Left kidney (tissue), 2 donors: ENCODE results near the gene CAMK2G. TPM values are rescaled to one million over a fixed set of nuclear protein-coding genes. Genes with fewer than 3 reads are reported as not detected.

Experiments
- DNase-seq: peaks from one replicate; pipeline ENCODE4 v3.0.0-alpha.2; 2013
- polyA plus RNA-seq: library from polyadenylated mRNA; unstranded; fragments of 120-200 nt; gene quantifications from one replicate; pipeline ENCODE4 v1.2.1, GENCODE V29; 2013; ENCODE audit not compliant: insufficient read length

CAMK2G gene
- polyA plus RNA-seq, 1 donor: 32.6 TPM

DNA sequence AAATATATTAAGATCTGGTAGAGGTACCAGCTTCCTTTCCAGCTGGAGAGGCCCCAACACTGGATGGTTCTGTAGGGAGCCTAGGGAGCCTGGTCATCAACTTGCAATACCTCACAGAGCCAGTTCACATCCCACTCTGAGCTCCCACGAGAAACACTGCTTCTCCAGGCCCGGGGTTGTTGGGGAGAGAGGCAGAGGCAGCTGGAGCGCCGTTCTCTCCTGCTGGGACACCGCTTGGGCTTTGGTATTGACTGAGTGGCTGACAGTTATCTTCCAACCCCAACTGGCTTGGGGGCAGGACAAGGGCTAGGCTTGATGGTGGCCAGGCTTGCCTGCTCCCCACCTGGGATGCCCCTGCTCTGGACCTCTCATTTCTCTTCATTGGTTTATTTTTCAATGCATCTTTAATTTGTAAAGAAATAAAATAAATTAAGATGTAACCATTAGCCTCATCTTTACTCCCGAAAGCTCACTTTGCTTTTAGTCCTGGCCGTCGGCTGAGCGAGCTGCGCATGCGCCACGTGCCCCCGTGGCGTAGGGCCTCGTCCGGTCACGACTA, 102.6 kb downstream of the CAMK2G start:
- peak; percentile 87 for DNase-seq

DNA sequence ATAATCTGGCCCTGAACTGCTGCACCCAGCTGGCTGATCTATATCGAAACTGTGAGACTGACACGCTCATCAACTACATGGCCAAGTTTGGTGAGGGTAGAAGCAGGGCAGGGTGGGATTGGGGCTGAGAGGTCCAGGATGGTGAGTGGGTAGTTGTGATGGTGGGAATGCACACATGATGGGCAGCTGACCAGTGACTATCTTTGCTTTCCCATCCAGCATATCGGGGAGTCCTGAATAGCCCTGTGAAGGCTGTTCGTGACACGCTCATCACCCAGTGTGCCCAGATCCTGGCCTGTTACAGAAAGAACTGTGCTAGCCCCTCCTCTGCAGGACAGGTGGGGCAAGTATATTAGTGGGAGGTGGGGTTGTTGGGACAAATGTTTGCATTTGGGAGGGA, 105.0 kb downstream of the CAMK2G start:
- DNase-seq: no peak

DNA sequence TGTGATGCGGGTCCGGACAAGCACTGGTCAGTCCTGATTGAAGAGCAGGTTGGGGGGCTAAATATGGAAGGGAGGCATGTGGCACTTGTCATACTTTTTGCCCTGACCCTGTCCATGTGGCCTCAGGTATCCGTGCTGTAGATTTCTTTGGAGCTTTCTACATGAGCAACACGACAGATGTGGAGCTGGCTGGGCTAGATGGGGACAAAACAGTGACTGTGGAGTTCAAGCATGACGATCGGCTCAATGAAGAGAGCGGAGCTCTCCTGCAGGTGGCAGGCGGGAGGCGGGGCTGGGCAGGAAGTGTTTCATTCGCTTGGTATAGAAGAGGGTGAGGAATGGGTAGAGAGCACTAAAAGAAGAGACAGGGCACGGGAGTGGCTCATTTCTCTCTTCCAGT, 105.5 kb downstream of the CAMK2G start:
- DNase-seq: no peak

DNA sequence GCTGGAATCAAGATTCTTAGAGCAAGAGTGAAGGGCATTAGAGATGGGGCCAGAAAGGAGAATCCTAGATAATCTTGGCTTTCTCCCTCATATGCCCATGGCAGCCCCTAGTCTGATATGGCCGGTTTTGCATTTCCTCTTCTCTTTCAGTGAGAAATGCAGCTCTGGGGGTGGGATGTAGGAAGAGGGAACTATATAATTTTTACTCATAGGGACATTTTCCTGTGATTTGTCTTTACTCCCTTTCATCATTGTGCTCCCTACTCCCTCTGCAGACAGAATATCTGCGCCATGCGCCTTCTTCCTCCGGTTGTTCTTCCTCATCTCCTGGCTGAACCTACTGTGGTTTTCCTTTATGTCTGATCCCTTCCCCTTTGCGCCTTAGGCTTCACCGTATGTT, 109.3 kb downstream of the CAMK2G start:
- no peak for DNase-seq

DNA sequence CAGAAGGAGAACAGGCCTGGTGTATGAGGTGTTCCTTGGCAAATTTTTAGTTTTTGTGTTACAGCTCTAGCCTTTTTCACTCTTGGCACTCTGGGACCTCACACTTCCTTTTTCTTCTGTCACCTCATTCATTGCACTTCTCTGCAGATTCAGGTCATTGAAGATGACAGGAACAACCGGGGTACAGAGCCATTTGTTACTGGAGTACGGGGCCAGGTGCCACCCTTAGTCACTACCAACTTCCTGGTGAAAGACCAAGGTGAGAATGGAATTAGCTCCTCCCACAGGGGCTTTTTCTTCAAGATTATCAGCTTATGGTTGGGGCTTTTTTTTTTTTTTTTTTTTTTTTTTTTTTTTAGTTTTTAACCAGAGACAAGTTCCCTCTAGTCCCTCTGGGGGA, 111.0 kb downstream of the CAMK2G start:
- no peak for DNase-seq

DNA sequence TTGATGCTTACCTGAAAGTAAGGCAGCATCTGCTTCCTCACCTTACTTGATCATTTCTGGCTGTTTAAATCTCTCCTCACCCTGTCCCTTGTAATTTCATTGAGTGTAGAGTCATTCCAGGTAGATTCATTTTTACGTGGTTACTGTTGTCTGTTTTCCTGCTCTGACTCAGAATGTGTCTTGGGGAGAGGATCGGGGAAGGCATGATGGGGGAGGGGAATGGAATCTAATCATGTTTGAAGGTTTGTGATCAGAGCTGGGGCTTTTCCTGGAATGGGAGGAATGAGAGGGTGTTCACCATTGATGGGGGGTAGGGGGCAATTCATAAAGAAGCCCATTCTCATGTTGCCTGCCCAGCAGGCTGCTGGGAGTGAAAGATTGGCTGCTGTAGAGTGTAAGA, 111.4 kb downstream of the CAMK2G start:
- DNase-seq: no peak

Other genes starting within 250 kb of the CAMK2G start
- 5.0 TPM for gene MYOZ1, start 233.1 kb downstream of the CAMK2G start, polyA plus RNA-seq
- gene SYNPO2L, start 218.5 kb downstream of the CAMK2G start, polyA plus RNA-seq: 1.6 TPM
- 35.2 TPM for gene AGAP5, start 176.4 kb downstream of the CAMK2G start, polyA plus RNA-seq
- 70.2 TPM for gene SEC24C, start 130.2 kb downstream of the CAMK2G start, polyA plus RNA-seq
- 44.8 TPM for gene CHCHD1, start 92.5 kb downstream of the CAMK2G start, polyA plus RNA-seq
- gene ZSWIM8, start 88.9 kb downstream of the CAMK2G start, polyA plus RNA-seq: 116 TPM
- gene NDST2, start 63.0 kb downstream of the CAMK2G start, polyA plus RNA-seq: 40.6 TPM
- gene PLAU, start 36.6 kb upstream of the CAMK2G start, polyA plus RNA-seq: 16.1 TPM
- 120 TPM for gene VCL, start 123.6 kb upstream of the CAMK2G start, polyA plus RNA-seq